ENCODE results near the gene ORM2.

The ORM2 gene

DNA sequence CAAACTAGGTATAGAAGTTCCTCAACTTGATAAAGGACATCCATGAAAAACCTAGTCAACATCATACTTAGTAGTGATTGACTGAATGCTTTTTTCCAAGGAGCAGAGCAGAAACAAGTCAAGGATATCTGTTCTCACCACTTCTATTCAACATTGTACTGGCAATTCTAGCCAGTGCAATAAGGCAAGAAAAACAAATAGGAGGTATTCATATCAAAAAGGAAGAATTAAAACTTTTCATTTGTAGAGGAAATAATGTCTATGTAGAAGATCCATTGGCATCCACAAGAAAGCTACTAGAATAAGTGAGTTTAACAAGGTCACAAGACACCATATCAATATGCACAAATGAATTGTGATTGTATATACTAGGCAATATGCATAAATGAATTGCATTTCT is 35.0 kb upstream of the ORM2 start:
- no peak for DNase-seq (ENCODE audit: low read depth)

DNA sequence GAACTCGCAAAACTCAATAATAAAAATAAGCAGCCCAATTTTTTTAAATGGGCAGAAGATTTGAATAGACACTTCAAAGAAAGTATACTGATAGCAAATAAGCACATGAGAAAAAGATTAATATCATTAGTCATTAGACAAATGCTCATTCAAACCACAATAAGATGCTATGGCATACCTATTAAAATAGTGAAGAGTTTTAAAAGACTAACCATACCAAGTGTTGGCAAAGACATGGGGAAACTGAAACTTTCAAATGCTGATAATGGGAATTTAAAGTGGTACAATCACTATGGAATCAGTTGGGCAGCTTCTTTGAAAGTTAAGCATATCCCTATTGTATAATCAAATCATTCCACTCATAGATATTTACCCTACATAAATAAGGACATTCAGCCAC is 33.3 kb upstream of the ORM2 start:
- DNase-seq (ENCODE audit: low read depth): no peak

DNA sequence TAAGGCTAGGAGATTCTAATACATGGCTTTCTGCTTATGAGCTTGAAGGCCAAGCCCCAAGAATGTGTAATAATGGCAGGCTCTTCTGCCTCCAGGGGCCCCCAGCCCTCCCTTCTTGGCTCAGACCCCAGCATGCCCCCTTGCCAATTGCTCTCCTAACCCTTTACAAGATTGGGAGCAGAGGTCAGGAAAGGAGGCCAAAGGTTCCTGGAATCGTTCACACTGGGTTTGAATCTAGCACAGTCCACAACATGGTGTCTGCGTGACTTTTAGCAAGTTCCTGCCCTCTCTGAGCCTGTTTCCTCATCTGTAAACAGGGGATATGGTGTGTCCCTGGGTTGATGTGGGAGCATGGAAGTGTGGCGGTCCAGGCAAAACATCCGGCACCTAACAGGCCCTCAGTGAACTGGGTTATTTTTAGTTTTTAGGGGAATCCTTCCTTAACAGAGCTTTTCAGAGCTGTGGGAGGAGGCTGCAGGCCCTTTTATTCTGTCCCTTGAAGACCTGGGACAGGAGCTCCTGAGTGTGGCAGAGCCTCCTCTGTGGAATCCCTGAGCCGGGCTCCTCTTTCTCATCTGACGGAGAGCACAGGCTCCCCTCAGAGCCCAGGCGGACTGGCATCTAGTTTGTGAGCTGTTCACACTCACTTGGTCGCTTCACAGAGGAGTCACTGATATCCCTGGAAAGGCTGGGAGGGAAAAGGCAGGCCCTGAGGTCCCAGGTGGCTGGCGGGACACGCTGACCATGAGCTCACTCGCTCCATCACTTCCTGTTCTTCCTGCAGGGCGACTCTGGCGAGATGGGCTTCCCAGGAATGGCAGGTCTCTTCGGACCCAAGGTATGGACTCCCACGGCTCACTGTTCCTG is 30.1 kb upstream of the ORM2 start:
- DNase-seq (ENCODE audit: low read depth): no peak

DNA sequence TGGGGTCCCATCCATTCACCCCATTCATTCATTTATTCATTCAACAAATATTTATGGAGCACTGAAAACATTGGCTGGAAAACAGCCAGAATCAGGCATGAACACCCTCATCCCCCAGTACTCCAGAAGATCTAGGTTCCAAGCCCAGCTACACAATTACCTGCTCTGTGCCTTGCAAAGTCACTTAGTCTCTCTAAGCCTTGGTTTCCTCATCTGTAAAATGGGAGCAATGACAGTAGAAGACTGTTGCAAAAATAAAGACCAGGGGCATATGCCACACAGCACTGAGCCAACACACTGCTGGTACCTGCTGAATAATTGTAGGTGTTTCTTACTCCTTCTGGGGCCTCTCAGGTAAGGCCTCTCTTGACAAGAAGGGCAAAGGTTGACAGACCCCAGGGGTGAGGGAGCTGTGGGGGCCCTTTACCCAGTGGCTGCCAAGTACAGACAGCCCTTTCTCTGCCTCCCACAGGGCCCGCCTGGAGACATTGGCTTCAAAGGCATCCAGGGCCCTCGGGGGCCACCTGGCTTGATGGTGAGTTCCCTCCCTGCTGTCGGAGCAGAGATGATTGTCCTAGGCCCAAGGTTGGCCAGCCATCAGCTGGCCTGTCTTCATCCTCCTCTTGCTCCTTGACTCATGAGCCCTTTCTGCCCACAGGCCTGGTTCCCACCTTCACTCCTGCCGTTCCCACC is 29.4 kb upstream of the ORM2 start:
- DNase-seq (ENCODE audit: low read depth): no peak

DNA sequence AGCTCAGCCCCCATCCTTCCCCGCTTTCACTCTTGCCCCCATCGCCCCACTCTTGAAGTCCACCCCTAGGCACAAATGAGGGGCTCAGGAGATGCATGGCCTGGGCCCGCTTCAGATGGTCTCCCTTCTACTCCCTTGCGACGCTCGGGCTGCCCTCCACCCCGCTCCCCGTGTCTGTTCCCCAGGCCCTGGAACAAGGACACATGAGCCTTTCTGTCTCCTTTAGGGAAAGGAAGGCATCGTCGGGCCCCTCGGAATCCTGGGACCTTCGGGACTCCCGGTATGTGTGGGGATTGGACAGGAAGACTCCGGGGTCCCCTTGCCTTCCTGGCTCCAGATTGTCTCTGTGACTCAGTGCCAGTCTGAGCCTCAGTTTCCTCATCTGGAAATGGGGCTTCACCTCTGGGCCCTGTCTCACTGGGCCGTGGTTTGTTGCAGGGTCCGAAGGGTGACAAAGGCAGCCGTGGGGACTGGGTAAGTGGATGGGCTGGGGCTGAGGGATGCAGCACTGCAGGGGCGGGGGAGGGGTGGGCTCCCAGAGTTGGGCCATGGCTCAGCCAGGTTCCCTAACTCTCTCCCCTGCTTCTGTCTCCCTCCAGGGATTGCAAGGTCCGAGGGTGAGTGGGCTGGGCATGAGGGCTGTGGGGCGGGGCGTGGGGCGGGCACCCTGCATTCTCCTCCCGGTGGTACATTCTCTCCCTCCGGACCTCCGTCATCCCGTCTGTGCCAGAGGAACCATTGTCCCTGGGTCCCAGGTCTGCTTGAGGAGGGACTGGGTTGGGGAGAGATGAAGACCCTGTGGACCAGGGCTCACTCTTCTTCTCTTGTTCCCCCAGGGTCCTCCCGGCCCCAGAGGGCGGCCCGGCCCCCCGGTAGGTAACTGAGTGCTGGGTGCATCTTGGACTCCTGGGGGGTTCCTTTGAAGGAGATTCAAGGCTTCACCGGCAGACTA is 28.5 kb upstream of the ORM2 start:
- DNase-seq (ENCODE audit: low read depth): no peak

DNA sequence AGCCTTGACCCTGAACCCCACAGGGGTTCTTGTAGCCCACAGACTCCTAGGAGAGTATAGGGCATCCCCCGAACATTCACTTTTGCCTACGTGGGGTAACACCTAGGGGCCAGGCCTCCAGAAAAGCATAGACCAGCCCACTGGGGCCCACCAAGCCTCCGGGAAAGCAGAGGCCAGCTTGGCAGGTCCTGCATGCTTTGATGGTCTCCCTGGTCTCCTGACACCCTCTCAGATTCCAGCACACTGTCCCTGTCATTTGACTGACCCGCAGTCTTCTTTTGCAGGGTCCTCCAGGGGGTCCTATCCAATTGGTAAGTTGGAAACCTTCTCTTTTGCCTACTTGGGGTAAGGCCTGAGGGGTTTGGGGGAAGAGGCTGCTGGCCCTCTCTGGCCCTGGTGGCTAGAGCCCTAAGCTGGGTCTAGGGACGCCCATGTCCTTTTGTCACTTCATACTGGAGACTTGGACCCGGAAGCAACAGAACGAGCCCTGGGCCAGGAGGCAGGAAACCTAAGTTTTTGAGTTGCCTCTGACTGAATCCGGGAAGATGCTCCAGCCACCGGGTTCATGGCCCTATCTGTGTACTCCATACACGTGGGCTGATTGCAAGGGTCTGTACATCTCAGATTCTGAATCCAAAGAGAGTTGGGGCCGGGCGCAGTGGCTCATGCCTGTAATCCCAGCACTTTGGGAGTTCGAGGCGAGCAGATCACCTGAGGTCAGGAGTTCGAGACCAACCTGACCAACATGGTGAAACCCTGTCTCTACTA is 27.7 kb upstream of the ORM2 start:
- DNase-seq (ENCODE audit: low read depth): no peak

DNA sequence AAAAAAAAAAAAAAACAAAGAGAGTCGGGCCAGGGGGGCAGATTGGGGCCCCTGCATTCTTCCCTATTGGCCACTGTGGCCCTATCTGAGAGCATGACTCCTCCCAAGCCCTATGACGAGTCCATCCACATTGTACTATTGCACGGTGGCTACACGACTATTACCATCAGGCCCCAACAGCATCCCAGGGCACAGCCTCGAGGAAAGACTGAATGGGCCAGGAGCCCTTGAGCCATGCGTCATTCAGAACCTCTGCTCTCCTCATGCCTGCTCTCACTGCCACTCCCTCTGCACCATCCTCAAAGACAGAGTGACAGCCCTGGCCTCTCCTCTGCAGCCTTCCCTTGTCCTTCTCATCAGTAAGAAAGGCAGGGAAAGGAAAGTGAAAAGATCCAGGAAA is 26.9 kb upstream of the ORM2 start:
- DNase-seq (ENCODE audit: low read depth): no peak

DNA sequence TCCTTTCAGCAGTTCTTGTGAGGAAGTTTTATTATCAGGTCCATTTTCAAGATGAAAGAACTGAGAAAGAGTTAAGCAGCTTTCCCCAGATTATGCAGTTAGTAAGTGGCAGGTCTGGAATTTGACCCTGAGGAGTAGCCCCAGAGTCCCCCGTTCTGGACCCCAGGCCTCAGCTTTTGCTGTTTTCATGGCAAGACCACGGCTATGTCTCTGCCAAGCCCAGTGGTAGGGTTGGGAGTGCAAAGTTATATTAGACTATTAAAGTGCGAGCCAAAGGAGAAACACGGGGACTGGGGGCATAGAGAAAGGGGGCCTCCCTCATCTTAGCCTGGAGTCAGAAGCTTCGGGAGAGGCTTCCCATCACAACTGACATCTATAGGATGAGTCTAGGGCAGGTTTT is 26.1 kb upstream of the ORM2 start:
- no peak for DNase-seq (ENCODE audit: low read depth)

DNA sequence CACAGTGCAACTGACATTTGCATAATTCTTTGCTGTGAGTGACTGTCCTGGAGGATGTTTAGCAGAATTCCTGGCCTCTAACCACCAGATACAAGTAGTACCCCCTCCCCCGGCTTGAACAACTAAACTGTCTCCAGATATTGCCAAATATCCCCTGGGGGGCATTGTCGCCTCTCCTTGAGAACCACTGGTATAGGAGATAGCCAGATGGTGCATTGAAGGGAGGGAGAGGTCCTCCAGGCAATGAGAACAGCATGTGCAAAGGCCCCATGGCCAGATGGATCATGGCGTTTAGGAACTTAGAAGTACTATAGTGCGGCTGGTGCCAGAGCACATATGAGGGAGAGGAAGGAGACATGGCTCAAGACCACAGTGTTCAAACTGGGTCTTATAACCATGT is 25.7 kb upstream of the ORM2 start:
- DNase-seq (ENCODE audit: low read depth): no peak

DNA sequence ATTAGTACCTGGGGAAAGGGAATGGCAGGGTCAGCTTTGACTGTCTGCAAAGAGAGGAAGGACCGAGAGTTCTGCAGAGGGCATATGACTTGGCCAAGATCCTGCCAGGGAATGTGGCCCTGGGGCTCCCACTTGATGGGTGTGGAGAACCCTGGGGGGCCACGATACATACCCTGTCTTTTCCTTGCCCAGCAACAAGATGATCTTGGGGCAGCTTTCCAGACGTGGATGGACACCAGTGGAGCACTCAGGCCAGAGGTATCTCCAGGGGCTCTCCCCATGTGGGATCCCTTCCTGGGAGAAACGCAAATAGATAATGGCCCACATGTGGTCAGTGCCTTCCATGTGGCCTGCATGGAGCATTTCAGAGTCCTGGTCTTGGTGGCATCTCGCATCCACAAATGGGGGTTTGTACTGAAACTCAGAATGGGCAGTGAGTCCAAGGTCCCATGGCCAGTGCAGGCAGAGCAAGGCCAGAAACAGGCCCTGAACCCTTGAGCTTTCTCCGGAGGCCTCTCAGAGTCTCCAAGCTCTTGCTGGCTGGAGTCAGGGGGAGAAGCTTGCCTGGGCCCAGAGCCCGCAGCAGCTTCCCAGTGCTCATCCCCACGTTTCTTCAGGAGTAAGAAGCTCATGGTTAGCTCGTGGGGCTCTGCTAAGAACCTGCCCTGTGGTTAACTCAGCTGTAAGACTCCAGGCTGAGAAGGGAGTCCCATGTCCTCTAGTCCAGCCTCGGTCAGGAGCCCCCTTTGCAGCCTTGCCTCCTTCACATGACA is 25.1 kb upstream of the ORM2 start:
- DNase-seq (ENCODE audit: low read depth): no peak

DNA sequence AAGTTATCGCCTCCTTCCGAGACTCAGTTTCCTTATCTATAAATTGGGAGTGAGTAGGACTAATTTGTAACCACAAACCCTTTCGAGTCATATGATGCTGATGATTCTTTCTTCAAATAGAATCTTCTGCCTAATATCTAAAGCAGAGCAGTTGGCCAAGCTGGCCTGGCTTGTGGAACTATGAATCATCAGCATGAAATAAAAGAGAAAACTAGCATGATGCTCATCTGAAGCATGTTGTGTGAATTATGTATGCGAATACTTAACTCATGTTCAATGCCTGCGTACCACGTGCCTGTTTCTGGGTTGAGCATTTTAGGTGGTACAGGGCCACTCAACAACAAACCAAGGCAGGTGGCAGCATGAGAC is 21.8 kb upstream of the ORM2 start:
- no peak for DNase-seq (ENCODE audit: low read depth)

DNA sequence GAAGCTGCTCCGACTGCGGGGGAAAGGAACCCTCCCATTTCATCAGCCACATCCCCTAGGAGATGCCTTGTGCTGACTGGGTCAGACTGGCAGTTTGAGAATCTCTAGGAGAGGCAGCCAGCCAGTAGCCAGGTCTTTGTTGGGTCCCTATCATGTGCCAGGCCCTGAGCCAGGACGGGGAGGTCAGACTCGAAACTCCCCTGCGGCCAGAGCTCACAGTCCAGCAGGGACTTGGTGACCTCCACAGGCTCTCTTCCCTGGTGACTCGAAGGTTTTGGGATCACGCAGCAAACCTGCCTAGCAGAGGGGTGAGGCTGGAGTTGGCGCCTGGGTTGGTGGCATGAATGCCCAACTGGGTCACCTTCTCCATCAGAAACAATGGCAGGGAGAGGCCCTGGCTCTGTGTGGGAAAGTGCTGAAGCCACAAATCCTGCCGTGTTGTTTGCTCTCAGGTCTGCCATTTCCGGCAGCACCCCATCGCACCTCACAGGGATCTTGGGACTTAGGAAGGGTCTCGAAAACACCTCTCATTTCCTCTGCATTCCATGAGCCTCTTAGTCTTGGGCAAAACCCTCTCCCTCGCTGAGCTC is 21.2 kb upstream of the ORM2 start:
- no peak for DNase-seq (ENCODE audit: low read depth)

DNA sequence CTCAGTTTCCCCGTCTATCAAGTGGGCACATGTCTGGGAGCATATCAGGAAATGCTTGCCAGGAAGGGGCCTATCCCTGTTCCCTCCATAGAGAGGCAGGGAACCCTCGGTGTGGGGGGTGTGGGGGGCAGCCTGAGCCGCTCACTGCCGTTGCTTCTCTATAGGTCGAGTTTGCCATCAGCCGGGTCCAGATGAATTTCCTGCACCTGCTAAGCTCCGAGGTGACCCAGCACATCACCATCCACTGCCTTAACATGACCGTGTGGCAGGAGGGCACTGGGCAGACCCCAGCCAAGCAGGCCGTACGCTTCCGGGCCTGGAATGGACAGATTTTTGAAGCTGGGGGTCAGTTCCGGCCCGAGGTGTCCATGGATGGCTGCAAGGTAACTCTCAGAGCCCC is 20.6 kb upstream of the ORM2 start:
- no peak for DNase-seq (ENCODE audit: low read depth)

DNA sequence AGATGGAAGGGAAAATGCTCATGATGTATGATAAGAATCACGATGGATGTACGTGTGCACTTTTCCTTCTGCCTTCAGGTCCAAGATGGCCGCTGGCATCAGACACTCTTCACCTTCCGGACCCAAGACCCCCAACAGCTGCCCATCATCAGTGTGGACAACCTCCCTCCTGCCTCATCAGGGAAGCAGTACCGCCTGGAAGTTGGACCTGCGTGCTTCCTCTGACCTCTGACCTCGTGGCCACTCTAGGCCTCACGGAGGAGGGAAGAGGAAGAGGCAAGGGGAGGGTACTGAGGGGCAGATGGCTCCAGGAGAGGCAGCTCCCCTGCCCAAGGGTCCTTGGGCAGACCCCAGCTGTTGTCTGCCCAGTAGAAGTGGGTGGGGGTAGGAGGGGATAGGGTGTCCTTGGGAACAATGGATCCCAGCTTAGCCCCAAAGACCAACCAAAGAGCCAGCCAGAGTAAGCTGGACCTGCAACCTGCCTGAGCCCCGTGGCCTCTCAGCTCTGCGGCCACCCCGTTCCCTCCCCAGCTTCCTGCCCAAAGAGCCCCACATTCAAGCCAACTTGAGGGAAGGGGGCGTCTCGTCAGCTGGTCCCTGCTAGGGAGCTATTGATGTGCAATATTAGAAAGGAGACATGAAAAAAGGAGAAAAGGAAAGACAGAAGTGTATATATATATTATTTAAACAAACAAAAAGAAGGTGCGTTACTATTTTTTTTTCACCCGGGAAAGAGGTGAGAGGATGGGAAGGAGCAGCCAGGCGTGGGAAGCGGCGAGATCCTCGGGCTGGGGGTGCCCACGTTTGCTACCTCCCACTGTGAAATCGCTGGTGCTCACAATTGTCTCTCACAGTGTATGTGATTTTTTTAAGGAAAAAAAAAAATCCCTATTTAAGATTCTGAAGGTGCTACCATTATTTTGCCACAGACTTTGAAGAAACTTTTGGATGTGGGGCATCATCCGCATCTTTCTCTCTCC is 18.9 kb upstream of the ORM2 start:
- no peak for DNase-seq (ENCODE audit: low read depth)

DNA sequence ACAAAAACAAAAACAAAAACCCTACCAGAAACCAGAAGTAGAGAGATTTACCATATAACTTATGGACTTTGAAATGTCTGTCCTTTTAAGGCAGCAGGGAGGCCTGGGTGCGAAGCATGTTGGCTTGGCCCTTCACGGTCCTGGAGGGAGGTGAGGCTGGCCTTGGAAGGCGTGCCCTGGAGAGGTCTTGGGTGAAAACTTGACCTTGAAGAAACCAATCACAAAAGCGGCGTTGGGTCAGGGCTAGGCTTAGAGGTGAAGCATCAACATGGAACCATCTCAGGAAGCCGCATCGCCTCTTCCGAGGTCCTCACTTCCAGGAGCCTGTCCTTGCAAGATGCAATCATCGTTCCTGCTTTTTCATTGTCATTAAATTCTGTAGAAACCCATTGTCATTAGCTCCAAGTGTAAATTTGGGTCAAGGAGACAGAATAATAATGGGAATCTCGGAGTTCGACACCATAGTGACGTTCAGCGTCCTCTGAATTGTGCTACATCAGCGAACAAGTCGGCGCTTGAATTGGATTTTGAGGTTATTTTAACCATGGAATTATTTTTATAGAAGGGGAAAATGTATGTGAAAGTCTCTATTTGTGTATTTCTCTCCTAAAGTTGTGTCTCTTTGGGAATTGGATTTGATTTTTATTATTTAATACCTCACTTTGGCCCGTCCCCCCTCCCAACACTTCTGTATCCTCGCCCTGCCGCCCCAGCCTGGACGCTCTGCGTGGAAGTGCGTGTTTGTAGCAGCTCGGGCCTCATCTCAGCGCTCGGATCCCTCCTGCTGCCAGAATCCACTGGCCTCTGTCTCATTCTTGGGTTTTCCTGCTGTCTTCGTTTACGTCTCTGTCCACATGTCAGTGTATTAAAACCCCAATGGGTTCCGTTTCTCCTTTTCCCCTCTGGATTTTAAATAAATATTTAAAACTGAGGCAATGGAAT is 17.8 kb upstream of the ORM2 start:
- DNase-seq (ENCODE audit: low read depth): no peak

DNA sequence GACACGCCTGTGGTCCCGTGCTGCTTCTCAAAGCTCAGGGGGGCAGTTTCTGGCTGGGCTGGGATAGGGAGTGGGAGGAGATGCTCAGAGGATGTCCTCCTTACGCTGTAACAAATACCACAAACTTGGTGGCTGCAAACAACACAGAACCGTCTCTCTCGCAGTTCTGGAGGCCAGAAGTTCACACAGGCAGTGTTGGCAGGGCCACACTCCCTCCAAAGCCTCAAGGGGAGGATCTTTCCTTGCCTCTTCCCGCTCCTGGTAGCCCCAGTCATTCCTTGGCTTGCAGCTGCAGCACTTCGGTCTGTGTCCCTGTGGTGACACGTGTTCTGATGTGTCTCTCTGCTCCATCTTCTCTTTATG is 17.2 kb upstream of the ORM2 start:
- no peak for DNase-seq (ENCODE audit: low read depth)

DNA sequence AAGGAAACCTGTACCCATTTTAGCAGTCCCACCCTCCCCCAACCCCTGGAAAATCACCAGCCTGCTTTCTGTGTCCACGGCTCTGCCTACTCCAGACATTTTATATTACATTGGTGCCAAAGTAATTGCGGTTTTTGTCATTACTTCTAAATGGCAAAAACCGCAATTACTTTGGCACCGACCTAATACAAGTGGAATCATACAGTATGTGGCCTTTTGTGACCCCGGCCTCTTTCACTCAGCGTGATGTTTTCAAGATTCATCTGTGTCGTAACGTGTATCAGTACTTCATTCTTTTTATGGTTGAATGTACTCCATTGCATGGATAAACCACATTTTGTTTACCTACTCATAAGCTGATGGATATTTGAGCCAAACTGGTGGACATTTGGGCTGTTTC is 16.5 kb upstream of the ORM2 start:
- DNase-seq (ENCODE audit: low read depth): no peak

DNA sequence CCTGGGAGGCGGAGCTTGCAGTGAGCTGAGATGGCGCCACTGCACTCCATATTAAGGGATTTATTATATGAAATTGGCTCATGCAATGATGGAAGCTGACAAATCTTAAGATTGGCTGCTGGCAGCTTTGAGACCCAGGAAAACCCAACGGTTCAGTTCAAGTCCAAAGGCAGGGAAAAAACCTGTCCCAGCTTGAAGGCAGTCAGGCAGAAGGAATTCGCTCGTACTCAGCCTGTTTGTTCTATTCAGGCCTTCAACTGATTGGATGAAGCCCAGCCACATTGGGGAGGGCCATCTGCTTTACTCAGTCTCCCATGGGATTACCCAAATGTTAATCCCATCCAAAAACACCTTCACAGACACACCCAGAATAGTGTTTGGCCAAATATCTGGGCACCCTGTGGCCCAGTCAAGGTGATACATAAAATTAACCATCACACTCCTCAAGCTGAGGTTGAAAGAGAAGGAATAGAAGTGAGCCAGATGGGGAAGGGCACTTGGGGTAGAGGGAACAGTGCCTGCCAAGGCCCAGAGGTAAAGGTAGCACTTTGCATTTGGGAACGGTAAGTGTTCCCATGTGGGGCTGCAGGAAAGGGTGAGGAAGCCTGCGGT is 15.3 kb upstream of the ORM2 start:
- no peak for DNase-seq (ENCODE audit: low read depth)

All from HS-5 (cell line).